Measurements from ENCODE around the gene NRXN3. TPM values are rescaled to one million over a fixed set of nuclear protein-coding genes. Genes with fewer than 3 reads are reported as not detected.

Gene NRXN3
- total RNA-seq, 1 experiment from 2014 or later: 1.1 TPM

- BruUV-seq (replicated peaks): no TSS peak
- no peaks in the 10 kb centered on the region for H4K20me1 ChIP-seq (ENCODE audit: low read length)
- no peak overlapping the region for H3K9ac ChIP-seq (ENCODE audit: low read length)
- no peaks in the 10 kb centered on the region for H3K79me2 ChIP-seq (ENCODE audit: low read length)
- no peak overlapping the region for H3K27ac ChIP-seq (ENCODE audit: low read length)
- ATAC-seq (no peak), DNase-seq (no peak)
- CTCF ChIA-PET: no interaction called here
- no peak overlapping the region for H3K4me3 ChIP-seq (ENCODE audit: low read length)
- TF ChIP-seq EZH2 (IDR thresholded peaks at IDR 0.05; ENCODE audit: low read length, unreplicated experiment): no peak
- no peak for TF ChIP-seq CTCF (conservative IDR thresholded peaks at IDR 0.05; ENCODE audit: low read depth, low read length)
- no peak for TF ChIP-seq EZH2phosphoT487 (IDR thresholded peaks at IDR 0.05; ENCODE audit: borderline replicate concordance, low read length)
- intact Hi-C loops (cut with micrococcal nuclease): no loop called here
- H3K9me2 ChIP-seq (replicated peaks; ENCODE audit: low read length): no peaks in the 10 kb centered on the region
- no peaks in the 10 kb centered on the region for H3K27me3 ChIP-seq (ENCODE audit: low read length)
- H3K4me2 ChIP-seq (ENCODE audit: low read length): no peak overlapping the region
- no peaks in the 10 kb centered on the region for H3K4me1 ChIP-seq (ENCODE audit: insufficient read depth, low read length)
- H3F3A ChIP-seq (ENCODE audit: low read length, unreplicated experiment): no peaks in the 10 kb centered on the region
- H2AFZ ChIP-seq (ENCODE audit: low read length): no peak overlapping the region
- no peaks in the 10 kb centered on the region for H3K9me3 ChIP-seq (ENCODE audit: low read length)
- POLR2A ChIA-PET (ENCODE audit: unreplicated experiment): no interaction called here
- H3K36me3 ChIP-seq (ENCODE audit: low read depth, low read length): no peaks in the 10 kb centered on the region
Observed at GRCh38 chr14:79453276-79453675, 1283.1 kb downstream of the NRXN3 start.

DNA sequence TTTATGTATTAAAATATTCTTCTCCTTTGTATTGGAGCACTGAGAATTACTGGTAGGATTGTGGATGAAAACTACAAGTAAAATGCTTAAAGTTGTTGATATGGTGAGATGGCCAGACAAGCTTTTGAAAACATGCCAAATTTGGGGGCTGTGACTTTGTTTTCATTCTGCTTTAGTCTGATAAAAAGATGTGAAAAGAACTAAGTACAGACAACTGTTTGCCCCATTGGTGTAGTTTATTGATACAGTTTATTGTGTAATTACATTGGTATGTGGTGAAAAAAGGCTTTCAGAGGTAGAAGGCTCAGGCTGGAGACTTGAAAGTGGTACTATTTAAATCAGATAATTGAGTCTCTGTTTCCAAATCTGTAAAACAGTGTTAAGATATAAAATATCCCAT lies 1294.3 kb downstream of the NRXN3 start:
- ChIA-PET POLR2A (ENCODE audit: unreplicated experiment) (no interaction called here), CTCF (no interaction called here)
- H3F3A ChIP-seq (ENCODE audit: low read length, unreplicated experiment): no peaks in the 10 kb centered on the region
- H3K4me3 ChIP-seq (ENCODE audit: low read length): no peak overlapping the region
- no peak for TF ChIP-seq EZH2 (IDR thresholded peaks at IDR 0.05; ENCODE audit: low read length, unreplicated experiment)
- H3K79me2 ChIP-seq (ENCODE audit: low read length): no peaks in the 10 kb centered on the region
- H3K4me2 ChIP-seq (ENCODE audit: low read length): no peak overlapping the region
- ATAC-seq: no peak
- BruUV-seq (replicated peaks): no TSS peak
- no peak overlapping the region for H2AFZ ChIP-seq (ENCODE audit: low read length)
- H3K4me1 ChIP-seq (ENCODE audit: insufficient read depth, low read length): no peaks in the 10 kb centered on the region
- peak; percentile 10 for DNase-seq
- H3K9me2 ChIP-seq (replicated peaks; ENCODE audit: low read length): no peaks in the 10 kb centered on the region
- no peaks in the 10 kb centered on the region for H3K36me3 ChIP-seq (ENCODE audit: low read depth, low read length)
- intact Hi-C loops (cut with micrococcal nuclease): no loop called here
- H3K9me3 ChIP-seq (ENCODE audit: low read length): no peaks in the 10 kb centered on the region
- no peak overlapping the region for H3K9ac ChIP-seq (ENCODE audit: low read length)
- H4K20me1 ChIP-seq (ENCODE audit: low read length): no peaks in the 10 kb centered on the region
- H3K27ac ChIP-seq (ENCODE audit: low read length): no peak overlapping the region
- H3K27me3 ChIP-seq (ENCODE audit: low read length): no peaks in the 10 kb centered on the region

- ChIA-PET CTCF (no interaction called here), POLR2A (ENCODE audit: unreplicated experiment) (no interaction called here)
- no peak for DNase-seq
- Histone ChIP-seq H2AFZ (ENCODE audit: low read length) (no peak overlapping the region), H3K4me2 (ENCODE audit: low read length) (no peak overlapping the region), H3K27ac (ENCODE audit: low read length) (no peak overlapping the region), H3K9me3 (ENCODE audit: low read length) (no peaks in the 10 kb centered on the region), H3K27me3 (ENCODE audit: low read length) (no peaks in the 10 kb centered on the region), H3F3A (ENCODE audit: low read length, unreplicated experiment) (no peaks in the 10 kb centered on the region), H3K79me2 (ENCODE audit: low read length) (no peaks in the 10 kb centered on the region), H3K4me1 (ENCODE audit: insufficient read depth, low read length) (no peaks in the 10 kb centered on the region), H3K9me2 (replicated peaks; ENCODE audit: low read length) (no peaks in the 10 kb centered on the region), H3K36me3 (ENCODE audit: low read depth, low read length) (no peaks in the 10 kb centered on the region), H3K9ac (ENCODE audit: low read length) (no peak overlapping the region), H3K4me3 (ENCODE audit: low read length) (no peak overlapping the region), H4K20me1 (ENCODE audit: low read length) (no peaks in the 10 kb centered on the region)
- intact Hi-C loops (cut with micrococcal nuclease): no loop called here
- no peak for ATAC-seq
- no peak for TF ChIP-seq EZH2phosphoT487 (IDR thresholded peaks at IDR 0.05; ENCODE audit: borderline replicate concordance, low read length)
- TF ChIP-seq CTCF (conservative IDR thresholded peaks at IDR 0.05; ENCODE audit: low read depth, low read length): no peak
- TF ChIP-seq EZH2 (IDR thresholded peaks at IDR 0.05; ENCODE audit: low read length, unreplicated experiment): no peak
- BruUV-seq (replicated peaks): no TSS peak
Observed at GRCh38 chr14:79465651-79466050, 1295.5 kb downstream of the NRXN3 start.
